Kidney capillary endothelial cell (primary cell): ENCODE measurements around the gene BLOC1S3.

Source experiments
- DNase-seq: peaks from one replicate; pipeline ENCODE4 v3.0.0-alpha.2; 2018; ENCODE audit warnings: low spot score

The BLOC1S3 gene

GRCh38 chr19:45178262-45179071, at the start of gene BLOC1S3:
BLOC1S3 (plus strand) TSS chr19:45178784; CDS start chr19:45179297, 513 bp downstream.
- peak; percentile 100 for DNase-seq

- DNase-seq = no peak
Measured at GRCh38 chr19:45128806-45129205, 49.8 kb upstream of the BLOC1S3 start.

- no peak for DNase-seq
Measured at GRCh38 chr19:45130236-45130635, 48.3 kb upstream of the BLOC1S3 start.

- no peak for DNase-seq
Measured at GRCh38 chr19:45130888-45131615, 47.5 kb upstream of the BLOC1S3 start.

GRCh38 chr19:45133661-45134060, 44.9 kb upstream of the BLOC1S3 start:
- DNase-seq = no peak

- DNase-seq = no peak
Measured at GRCh38 chr19:45135176-45135885, 43.3 kb upstream of the BLOC1S3 start.

- no peak for DNase-seq
Measured at GRCh38 chr19:45136507-45137178, 41.9 kb upstream of the BLOC1S3 start.

- DNase-seq = no peak
Measured at GRCh38 chr19:45137179-45137761, 41.3 kb upstream of the BLOC1S3 start.

- DNase-seq = no peak
Measured at GRCh38 chr19:45138303-45138751, 40.3 kb upstream of the BLOC1S3 start.

- DNase-seq = no peak
Measured at GRCh38 chr19:45139286-45140143, 39.1 kb upstream of the BLOC1S3 start.

GRCh38 chr19:45140144-45140503, 38.5 kb upstream of the BLOC1S3 start:
- no peak for DNase-seq

- DNase-seq = no peak
Measured at GRCh38 chr19:45140533-45140932, 38.1 kb upstream of the BLOC1S3 start.

- no peak for DNase-seq
Measured at GRCh38 chr19:45141203-45141900, 37.2 kb upstream of the BLOC1S3 start.

GRCh38 chr19:45142016-45142725, 36.4 kb upstream of the BLOC1S3 start:
- DNase-seq = no peak

GRCh38 chr19:45142726-45143110, 35.9 kb upstream of the BLOC1S3 start:
- DNase-seq = no peak

GRCh38 chr19:45144431-45145269, 33.9 kb upstream of the BLOC1S3 start:
- DNase-seq = no peak

GRCh38 chr19:45145270-45146189, 33.1 kb upstream of the BLOC1S3 start:
- no peak for DNase-seq
